Stimulated activated CD8-positive, alpha-beta memory T cell treated with anti-CD3 and anti-CD28 coated beads, Interleukin-7, amount 100 ng/mL, for 24 hours (primary cell): ENCODE measurements around the gene MCAM.

ENCODE experiments used
- DNase-seq: peaks from one replicate; pipeline ENCODE4 v3.0.0-alpha.2; 2020; ENCODE audit warnings: low read depth

The MCAM gene

DNA sequence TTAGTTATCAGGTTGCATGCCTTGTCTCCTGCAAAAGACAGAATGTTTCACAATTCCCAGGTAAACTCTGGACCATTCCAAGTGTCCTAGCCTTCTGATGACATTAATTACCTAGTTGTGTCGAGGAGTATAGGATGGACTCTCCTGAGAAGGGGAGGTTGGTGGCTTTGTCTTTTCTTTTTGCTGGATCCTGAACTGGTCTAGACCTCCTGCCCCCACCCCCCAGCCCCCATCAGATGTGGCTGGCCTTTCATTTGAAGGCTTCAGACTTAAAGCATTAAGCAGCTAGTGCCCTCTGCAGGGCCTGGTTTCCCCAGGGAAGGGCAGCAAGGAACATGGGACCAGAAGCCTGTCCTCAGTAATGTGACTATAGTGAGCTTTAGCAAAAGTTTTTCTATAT lies 9.7 kb downstream of the MCAM start:
- no peak for DNase-seq

DNA sequence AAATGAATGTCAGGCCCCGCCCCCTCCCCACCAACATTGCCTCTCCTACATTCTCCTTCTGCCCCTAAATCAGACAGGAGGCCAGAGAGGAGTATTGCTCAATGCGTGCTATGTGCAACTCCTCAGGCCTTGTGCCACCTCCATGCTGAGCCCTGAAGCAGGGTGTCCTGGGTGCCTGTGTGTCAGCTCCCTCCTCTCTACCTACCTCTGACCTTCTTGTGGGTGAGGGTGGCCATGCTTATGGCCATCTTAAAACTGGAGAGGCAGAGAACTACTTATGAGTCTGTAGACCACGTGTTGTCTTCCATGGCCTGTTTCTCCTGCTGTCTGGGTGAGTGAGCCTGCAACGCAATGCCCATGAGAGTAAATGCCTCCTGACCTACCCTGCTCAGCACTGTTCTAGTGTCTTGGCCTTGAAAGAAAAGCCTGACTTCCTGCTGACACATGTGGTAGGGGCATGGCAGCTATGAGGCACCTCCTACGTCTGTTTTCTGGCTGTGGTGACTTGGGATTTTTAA lies 10.5 kb downstream of the MCAM start:
- no peak for DNase-seq

DNA sequence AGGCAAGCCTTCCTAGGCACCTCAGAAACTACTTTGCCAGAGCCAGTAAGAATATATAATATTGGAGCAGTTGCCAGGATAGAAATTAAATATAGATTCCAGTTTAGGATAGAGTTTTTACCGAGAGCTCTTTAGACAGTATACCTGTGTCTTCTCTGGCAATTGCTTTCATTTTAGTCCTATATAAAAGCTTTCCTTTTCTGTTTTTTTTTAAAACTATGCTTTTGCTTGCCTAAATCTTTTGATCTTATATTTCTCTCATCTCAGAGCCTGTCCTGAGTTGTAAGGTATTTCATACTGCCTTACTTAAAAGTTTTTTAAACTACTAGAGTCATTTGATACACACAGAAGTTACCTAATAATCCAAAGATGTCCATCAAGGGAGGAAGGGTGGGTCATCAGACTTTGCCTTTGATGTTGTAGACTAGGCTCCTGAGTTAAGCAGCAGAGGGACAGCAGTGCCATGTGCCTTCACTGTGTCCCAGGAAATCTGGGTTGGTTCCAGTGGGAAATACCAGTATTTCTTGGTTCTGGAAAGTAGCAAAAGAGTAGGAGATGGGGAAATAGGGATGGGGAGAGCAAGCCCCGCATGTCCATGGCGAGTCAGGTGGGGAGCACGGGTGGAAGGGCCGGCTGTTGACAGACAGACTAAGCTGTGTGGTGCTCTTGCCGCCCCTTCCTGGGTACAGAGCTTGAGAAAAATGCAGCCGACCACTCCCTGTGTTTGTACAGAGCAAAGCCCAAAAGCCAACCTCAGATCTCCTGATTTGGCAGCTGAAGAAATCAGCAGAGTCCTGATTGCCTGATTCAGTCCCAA lies 11.2 kb downstream of the MCAM start:
- DNase-seq = no peak

DNA sequence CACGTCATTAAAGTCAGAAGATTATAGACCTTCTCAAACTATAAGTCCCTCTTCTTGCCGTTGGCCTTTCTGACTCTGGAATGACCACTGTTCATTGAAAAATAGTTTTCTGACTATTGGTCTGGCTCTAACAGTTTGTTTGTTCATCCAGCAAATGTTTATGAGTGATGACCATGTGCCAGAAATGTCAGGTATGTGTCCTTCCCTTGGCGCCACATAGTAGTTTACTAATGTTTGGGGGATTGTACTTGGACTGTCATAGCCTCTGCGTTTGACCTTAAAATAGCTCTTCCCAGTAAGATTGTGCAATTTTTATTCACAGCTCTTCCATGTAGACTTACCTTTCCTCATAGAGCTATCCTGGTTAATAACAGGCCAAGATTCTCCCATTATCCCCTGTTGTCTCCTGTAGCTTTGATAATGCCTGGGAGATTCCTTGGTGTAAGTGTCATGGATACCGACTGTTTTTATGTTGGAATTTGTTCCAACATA lies 13.7 kb downstream of the MCAM start:
- DNase-seq = no peak

DNA sequence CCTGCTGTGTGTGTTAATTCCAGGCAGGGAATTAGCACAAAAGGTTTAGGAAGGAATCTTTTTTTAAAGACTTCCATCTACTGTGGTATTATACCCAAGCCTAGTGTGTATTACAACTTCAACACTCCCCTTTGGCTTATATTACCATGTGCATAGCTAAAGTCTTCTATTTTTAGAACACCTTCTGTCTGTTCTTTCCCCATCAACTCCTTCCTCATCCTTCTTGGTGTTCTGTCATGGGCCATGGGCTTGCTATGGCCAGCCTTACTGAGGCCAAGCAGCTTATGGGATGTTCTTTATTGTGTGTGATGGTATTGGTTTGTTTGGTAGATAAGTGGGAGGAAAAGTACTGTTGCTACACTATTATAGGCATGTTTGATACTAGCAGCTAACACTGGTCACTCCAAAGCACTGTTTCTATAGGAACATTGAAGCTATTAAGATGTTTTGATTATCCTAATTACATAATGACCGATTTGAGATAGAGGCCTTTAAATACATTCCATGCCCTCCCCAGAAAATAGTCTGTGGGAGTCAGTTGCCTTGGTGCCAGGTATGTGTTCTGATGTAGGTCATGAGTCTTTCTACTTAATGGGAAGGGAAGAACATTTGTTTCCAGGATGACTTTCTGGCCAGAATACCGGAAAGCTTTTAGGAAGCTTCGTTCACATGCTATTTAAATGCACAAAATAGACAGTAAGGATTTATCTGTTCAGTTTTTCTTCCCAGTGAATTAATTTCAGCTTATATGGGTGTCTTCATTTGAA lies 16.5 kb downstream of the MCAM start:
- no peak for DNase-seq

DNA sequence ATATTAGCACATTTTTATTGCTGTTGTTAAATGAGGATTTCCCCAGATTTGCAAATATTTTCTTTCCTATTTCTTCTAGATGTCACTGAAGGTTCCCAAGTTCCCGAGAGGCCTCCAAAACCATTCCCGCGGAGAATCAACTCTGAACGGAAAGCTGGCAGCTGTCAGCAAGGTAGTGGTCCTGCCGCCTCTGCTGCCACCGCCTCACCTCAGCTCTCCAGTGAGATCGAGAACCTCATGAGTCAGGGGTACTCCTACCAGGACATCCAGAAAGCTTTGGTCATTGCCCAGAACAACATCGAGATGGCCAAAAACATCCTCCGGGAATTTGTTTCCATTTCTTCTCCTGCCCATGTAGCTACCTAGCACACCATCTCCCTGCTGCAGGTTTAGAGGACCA lies 17.5 kb downstream of the MCAM start:
- DNase-seq = no peak

DNA sequence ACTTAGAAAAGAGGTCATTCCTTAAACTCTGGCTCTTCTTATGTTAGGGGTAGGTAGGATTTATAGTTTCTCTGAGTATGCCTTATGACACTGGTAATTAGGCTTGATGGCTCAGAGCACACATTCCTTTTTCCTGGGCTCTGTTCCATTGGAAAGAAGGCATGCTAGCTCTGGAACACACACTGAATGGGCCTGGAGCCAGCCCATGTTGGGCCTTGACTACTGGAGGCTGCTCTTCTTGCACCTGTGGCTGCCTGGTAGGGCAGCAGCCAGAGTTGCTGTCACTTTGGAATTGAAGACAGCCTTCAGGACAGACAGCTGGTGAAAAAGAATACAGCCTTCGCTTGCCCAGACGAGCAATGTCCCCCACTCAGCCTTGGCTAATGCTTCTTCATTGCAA lies 18.2 kb downstream of the MCAM start:
- DNase-seq = no peak

DNA sequence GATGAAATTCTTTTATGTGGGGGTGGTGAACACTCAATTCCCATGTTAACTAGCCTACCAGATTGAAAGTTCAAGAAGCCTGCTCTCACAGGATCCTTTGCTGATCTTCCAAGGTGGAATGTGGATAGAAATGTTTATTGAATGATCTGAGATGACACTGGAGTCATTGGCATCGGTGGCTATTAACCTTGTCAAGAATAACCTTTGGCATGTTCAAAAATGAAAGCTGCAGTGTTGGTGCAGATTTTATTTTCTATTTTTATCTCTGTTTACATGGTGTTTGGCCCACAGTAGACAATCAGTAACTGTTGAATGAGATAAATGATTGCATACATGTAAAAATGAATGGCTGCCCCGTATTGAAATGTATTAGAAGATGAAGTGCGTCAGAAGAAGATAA lies 19.0 kb downstream of the MCAM start:
- no peak for DNase-seq

DNA sequence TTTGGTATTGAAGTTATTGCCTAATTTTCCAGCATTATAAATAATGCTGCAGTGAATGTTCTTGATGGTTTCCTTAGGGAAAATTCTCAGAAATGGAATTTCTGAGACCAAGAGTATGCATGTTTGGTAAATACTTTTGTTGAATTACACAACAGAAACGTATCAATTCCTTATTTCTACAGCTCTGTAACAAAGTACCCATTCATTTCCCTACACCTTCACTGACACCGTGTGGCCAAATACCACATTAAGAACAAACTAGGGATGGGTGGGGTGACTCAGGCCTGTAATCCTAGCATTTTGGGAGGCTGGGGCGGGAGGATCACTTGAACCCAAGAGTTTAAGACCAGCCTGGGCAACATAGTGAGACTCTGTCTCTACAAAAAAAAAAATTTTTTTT lies 21.8 kb downstream of the MCAM start:
- no peak for DNase-seq

DNA sequence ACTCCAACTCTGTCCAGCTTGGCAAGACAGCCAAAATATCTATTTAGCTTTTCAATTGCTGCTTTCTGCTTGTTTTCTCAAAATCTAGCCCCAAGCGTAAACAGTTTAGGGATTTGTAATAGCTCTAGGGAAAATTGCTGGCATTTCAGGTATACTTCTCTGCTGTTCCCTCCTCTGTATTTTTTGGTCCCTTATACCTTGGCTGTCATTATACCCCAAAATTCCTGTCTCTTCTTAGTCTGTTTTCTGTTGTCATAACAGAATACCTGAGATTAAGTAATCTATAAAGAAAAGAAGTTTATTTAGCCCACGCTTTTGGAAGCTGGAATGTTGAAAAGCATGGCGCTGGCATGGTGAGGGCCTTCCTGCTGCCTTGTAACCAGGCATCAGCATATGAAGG lies 23.5 kb downstream of the MCAM start:
- no peak for DNase-seq

DNA sequence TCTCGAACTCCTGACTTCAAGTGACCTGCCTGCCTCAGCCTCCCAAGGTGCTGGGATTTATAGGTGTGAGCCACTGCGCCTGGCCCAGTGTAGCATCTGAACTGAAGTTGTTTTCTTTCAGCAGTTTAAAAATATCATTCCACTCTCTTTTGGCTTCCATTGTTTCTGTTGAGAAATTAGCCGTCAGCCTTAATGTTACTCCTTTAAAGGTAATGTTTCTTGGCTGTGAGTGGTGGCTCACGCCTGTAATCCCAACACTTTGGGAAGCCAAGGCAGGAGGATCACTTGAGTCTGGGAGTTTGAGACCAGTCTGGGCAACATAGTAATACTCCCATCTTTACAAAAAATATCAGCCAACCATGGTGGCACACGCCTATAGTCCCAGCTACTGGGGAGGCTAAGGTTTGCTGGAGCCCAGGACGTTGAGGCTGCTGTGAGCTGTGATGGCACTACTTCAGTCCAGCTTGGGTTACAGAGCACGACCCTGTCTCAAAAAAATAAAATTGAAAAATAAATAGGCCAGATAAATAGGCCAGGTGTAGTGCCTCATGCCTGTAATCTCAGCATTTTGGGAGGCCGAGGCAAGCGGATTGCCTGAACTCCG lies 25.9 kb downstream of the MCAM start:
- no peak for DNase-seq

DNA sequence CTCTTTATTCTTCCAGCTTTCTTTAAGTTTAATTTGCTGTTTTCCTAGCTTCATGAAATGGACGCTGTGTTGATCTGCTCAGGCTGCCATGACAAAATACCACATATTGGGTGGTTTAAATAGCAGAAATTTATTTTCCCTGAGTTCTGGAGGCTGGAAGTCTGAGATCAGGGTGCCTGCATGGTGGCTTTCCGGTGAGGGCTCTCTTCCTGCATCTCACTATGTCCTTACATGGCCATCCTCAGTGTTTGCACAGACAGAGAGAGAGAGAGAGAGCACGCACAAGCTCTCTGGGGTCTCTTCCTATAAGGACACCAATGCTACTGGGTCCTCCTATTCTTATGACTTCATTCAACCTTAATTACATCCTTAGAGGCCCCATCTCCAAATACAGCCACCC lies 28.7 kb downstream of the MCAM start:
- DNase-seq = no peak

DNA sequence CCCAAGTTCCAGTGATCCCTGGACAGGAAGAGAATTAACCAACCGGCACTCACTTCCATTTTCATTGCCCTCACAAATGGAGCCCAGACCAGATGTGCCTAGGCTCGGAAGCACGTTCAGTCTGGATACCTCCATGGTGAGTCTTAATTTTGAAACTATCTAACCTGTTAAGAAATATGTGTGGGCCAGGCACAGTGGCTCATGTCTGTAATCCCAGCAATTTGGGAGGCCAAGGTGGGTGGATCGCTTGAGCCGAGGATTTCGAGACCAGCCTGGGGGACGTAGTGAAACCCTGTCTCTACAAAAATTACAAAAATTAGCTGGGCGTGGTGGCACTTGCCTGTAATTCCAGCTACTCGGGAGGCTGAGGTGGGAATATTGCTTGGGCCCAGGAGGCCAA lies 31.5 kb downstream of the MCAM start:
- no peak for DNase-seq

DNA sequence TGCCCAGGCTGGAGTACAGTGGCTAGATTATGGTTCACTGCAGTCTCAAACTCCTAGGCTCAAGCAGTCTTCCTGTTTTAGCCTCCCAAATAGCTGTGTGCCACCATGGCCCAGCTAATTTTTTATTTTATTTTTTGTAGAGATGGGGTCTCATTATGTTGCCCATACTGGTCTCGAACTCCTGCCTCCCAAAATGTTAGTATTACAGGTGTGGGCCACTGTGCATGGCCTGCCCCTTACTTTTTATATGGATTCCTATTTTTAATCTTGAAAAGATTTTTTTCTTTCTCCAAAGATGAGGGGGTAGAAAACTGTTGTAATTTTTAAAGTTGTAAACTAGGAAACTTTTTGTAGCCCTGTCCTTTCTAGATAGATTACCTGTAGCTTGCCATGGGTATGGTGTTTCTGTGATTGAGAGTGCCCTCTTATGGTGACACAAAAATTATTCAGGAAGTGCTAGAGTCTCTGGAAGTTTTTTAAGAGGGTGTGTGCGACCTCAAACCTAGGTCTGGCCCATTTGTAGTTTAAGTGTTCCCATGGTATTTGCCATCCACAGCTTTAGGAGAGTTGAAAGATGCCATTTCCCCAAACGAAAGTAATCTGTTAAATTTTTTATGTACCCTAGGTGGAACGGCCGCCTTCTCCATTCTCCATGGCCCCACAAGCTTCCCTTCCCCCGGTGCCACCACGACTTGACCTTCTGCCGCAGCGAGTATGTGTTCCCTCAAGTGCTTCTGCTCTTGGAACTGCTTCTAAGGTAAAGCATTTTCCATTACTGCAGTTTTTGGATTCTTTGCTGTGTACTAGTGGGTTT lies 32.4 kb downstream of the MCAM start:
- DNase-seq = no peak

DNA sequence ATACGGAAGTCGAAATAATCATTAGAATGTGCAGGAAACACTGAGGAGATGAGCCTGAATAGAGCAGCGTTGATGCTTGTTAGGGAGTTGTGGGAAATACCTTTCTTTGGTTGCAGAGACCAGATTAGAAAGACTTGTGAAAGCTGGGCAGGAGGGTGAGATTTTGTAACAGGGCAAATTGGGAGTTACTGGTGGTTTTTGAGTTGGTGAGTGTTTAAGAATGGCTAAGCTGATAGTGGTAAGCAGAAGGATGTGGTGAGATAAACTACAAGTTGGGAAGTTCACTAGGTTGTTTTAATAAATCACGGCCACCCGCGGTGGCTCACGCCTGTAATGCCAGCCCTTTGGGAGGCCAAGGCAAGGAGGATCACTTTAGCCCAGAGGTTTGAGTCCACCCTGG lies 34.4 kb downstream of the MCAM start:
- DNase-seq = no peak

DNA sequence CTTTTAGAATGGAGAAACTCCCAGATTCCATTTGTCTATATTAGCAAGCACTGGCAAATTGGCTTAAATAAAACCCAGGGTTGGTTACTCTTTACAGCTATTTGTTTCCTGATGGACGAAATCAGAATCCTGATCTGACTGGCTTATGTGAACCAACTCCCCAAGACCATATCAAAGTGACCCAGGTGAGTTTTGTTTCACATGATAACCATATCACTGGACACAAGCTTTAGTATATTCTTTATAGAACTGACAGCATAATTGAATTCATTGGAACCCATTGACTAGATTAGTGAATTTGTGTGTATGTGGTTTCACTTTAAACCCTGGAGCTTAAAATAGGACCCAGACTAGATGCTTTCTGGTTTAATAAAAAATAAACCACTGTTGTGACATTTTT lies 39.3 kb downstream of the MCAM start:
- no peak for DNase-seq

DNA sequence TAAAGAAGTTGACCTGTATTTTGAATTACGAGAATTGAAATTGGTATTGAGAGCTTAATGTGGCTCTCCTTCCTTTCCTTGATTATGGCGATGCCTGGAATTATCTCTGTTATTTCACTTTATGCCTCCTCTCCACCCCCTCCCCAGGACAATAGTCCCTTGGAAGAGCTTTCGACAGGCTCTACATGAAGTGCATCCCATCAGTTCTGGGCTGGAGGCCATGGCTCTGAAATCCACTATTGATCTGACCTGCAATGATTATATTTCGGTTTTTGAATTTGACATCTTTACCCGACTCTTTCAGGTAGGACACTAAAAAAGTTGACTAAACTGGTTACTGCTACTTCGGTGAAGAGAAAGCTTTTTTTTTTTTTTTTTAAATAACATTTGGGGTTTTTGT lies 43.2 kb downstream of the MCAM start:
- DNase-seq = no peak

DNA sequence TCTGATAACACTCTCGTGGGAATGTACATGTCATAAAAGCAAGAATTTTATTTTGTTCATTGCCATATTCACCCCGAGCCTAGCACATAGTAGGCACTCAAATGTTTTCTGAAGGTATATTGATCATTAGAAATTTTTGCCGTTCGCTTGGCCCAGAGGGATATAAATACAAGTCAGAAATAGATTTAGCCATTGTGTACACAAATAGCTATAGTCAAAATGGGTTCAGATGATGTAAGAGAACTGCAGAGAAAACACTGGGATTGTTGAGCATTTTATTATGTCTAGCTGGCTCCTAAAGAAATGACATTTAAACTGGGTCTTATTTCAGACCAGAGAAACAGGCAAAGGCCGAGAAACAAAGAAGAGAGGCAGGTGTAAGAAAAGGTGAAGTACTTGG lies 49.3 kb downstream of the MCAM start:
- no peak for DNase-seq

DNA sequence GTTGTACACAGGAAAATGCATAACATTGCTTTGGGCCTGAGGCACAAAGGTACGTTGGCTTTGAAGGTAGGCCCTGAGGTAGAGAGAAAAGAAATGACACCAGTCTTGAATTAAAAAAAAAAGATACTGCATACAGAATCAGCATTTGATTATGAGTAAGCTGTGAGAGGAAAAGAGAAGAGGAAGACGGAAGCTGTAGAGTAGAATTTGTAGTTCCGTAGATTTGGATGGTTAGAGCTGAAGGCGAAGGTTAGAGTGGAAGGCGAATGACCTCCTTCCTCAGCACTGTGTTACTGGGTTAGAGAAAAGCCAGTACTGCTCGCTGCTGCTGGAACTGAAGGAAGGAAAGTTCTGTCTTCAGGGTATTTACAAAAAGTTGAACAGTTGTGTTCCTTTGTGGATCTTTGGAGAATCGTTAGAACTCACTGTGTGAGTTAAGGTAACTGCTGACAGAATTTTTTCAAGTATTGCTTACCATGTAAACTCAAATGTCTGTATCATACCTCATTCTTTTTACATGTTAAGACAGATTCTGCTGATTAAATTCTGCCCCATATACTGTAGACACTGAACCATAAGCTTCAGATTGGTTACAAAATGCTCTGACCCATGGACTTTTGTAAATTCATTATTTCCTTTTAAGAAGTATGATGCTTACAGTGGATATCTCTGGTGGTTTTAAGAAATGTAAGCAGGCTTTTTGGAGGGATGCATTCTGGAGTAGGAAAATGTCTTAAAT lies 50.2 kb downstream of the MCAM start:
- DNase-seq = no peak

DNA sequence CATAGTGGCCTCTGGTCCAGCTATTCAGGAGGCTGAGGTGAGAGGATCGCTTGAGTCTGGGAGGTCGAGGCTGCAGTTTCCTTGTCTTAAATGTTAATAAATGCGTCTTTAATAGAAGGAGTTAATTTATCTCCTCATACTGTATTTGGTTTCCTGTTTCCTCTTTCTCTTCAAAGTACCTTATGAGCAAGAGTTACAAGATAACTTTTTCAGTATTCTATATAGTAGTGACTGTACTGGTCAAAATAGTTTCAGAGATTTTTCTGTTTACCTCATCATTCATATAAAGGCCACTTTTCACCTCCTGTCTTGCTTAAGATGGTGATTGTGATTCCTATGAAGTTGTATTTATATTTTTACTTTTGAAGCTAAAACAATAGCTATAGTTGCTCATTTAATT lies 50.9 kb downstream of the MCAM start:
- no peak for DNase-seq

DNA sequence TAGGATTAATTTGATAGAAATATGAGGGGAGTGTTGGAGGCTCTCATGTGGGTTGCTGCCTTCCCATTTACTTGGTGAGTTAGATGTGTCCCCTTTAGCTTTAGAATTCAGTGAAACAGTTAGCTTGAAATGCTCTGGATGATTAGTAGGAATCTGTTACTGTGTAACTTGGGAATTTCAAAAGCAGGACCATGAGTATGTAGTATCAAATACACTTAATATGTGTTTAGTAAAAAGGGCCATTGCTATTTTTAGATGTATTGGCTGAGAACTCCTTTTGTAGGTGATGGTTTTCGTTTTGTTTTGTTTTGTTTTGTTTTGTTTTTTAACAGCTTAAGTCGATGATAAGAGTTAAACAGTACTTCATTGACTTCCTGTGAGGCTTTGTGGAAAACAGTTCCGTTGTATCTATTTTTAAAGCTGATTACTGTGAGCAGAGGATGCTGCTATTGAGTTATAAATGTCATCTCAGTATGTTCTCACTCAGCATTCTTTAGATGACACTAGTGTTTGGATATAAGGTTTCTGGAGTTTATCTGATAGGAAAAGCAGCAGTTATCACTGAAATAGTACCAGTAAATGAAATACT lies 53.5 kb downstream of the MCAM start:
- no peak for DNase-seq
